Stimulated activated CD8-positive, alpha-beta memory T cell treated with anti-CD3 and anti-CD28 coated beads, Interleukin-12 subunit alpha, Interleukin-12 subunit beta, amount 100 ng/mL, for 4 hours (primary cell): ENCODE data around the gene PCNA.
"Not testable (repeated sequence)": the region's sequence is repeated elsewhere in the genome, so short reads cannot be mapped to it uniquely, and the experiment has no call there.

Experiments
- DNase-seq: peaks from one replicate; pipeline ENCODE4 v3.0.0-alpha.2; 2020; ENCODE audit warnings: low read depth

PCNA gene

DNA sequence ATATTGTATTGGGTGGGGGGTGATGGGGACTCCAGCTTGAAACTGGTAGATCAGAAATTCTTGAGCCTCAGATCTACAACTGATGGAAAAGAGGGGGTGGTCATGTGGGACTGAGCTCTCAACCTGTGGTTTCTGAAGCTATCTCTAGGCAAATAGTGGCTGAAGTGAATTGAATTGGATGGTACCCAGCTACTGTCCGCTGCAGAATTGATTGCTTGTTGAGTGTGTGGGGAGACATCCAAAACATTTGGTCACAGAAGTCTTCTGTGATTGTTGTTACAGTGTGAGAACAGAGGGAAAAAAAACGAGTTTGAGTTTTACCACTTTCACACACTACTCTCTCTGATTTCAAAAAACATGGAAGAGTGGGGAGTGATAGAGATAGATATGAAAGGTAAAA is 21.9 kb upstream of the PCNA start:
- DNase-seq, result no peak

DNA sequence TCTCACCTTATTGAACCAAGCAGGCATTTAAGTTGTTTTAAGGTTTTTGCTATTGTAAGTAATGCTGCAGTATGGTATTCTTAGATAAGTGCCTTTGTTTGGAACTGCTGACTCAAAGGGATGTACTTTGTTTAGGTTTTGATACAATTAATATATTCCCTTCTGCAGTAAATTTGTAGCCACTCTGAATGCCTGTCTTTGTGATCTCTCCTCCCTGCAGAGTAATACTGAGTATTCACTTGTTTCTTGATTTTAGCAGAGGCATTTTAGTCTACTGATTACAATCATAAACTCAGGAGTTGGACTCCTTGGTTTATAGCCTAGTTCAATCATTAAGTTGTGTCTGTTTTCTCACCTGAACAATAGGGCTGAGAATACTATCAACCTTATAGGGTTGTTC is 20.4 kb upstream of the PCNA start:
- no peak for DNase-seq

DNA sequence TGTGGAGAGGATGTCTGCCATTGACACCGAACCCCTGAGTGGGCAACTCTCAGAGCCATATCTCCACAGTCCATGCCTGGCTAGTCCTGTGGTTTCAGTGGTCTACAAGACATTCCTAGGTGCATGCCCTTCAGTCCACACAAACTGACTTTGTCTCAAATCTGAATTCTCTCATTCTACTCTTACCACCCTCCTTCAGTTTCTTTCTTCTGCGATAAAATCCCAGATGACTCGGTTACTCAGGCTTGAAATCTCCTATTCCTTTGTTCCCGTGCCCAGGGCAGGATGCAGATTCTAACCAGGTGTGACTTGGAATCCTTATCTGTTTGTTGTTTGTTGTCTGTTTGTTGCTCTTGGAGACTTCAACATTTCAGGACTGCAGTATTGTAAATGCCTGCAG is 16.3 kb upstream of the PCNA start:
- no peak for DNase-seq

DNA sequence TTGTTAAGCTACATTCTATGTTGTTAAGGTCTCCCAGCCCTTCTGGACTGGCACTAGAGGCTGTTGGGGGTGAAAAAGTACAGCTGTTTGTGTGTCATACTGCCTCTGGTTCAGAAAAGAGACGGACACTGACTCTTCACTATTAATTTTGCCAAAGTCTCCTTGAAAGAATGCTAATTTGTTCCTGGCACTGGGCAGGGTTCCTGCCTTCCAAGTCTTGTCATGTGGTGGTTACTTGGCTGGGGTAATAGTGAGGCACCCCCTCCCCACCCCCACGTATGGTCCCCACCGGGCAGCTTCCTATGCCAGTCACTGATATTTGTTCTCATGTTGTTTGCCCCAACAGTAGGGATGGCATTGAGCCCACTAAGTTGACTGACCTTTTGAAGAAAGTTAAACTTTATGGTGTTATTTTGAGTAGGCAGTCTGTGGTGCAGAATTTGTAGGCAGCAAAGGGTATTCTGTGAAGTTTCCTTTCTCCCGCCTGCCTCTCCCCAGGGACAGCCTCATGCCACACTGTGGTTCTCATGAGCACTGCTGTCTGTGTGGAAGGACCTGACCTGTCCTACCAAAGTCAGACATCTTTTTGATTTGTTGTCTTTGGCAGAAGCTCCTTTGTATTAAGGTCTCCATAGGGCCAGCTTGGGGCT is 15.7 kb upstream of the PCNA start:
- DNase-seq, result no peak

DNA sequence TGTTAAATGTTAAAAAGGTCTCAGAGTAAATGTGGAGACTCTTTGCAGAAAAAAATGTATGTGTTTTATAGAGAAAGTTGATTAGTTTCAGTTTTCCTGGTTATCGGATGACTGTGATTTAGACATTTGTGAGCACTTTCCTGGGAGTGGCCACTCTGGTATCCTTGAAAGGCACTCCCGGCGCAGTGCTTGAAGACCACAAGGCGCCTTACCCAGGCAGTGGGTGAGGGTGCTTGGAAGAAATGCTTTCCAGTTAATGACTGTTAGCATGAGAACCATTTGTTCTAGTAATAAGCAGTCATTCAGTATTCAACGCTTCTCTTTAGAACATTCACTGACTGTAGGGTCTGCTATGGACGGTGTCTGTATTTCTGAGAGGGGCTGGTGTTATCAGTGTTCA is 14.2 kb upstream of the PCNA start:
- DNase-seq, result no peak

DNA sequence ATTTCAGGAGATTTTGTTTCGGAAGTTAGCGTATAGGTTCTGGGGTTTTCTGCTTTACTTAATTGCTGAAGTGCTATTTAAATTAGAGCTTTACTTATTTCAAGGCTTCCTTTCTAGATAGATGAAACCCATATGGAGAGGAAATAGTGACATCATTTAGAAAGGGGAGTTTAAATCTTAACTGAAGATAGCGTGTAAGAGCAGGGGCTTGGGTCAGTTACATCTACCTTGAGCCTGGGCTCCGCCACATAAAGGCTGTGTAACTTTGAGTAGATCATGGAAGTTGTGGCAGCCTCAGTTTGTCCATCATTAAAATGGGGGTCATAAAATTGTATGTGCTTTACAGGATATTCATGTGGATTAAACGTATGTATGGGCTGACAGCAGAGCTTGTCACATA is 11.7 kb upstream of the PCNA start:
- DNase-seq, result no peak

DNA sequence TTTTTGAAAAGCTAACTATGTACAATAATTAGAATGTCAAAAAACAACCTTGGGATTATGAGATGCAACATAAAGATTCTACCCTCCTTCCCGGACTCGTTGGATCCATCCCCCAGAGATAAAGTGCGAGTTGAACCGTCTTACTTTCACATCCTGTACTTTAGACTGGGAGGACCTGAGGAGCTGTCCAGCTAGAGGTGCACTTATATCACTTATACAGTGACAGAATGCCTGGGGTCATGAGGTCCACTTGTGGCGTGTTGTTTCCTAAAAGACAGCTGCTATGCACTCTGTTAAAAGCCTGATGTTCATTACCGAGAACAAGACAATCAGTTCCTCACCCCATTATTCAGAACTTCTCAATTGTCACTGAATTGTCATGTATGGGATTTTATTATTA is 9.1 kb upstream of the PCNA start:
- no peak for DNase-seq

DNA sequence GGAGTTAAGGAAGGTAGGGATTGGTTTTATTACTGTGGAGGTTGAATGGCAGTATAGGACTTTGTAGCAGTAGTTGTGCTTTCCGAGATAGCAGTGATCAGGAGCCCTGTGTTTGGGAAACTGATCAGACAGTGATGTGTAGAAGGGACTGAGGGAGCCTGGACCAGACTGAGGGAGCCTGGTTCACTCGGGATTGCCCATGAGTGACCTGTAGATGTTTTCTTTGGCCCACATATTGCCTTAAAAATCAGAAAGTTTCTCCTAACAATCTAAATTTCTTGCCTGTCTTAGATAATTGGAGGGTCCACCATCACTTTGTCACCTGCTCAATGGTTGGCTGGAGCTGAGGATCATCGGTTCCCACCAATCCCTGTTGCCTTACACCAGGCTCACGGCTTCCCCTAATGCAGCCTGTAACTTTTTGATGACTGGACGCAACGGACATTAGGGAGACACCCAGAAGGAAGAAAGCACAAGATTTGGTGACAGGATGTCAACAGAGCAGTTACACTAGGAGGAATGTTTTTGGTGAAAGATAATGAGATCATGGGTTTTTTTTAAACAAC is 8.2 kb upstream of the PCNA start:
- DNase-seq, result no peak

DNA sequence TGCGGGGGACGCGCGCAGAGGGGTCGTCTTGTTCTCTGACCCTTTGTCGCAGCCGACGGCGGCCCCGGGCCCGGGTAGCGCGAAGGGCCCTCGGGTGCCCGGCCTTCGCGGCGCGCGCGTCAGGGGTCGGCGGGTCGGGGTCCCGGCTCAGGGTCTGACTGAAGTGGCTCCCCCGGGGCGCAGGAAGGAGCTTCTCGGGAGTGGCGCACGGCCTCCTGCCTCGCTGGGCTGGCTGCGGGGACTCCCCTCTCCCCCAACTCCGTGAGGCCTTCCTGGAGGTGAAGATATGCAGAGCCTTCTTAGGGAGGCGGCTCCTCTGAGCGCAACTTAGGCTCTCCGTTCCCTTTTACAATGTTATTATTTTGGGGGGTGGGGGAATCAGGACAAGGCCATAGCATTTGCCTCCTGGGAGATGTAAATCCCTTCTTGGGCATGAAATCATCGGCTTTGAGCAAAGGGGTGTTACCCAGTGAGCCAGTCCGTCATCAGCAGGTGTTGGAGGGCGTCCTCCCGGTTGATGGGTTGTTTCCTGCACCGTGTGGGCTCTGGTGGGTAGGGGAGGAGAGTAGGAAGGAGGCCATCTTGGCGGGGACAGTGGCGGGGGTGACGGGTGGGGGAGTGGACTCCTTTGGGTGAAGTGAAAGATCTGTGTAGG is 7.6 kb upstream of the PCNA start:
- peak; percentile 39 for DNase-seq

DNA sequence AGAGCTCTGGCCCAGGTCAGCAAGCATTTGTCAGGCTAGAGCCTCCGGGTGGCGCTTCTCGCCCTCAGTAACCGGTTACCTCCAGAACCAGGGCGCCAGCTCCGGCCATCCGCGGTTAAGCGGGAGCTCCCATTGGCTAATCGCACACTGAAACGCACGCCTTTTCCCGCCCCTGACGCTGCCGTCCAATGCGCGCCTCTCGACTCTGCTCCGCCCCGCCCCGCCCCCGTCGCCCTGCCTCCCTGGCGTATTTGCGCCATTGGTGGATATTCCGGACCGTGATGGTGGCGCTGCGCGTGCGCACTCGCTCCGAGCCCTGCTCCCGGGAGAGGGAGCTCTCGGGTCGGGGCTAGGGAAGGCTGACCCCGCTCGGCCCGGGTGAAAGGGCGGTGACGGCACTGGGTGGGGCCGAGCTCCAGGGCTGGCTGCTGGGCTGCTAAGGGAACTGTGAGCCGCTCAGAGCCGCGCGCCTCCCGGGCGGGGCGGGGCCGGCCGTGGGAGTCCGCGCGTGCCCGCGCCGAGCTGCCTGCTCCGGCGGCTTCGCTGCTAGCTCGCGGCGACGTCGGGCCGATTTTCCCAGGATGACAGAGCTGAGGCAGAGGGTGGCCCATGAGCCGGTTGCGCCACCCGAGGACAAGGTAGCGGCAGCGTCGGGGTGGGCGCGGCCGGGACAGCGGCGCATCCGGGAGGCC is 6.9 kb upstream of the PCNA start, which contains the start of gene CDS2:
Gene CDS2, plus strand, starts transcription at position 497 of the 692 bp plus-strand sequence. Its CDS starts 85 bp downstream, at position 582.
- peak; percentile 100 for DNase-seq

DNA sequence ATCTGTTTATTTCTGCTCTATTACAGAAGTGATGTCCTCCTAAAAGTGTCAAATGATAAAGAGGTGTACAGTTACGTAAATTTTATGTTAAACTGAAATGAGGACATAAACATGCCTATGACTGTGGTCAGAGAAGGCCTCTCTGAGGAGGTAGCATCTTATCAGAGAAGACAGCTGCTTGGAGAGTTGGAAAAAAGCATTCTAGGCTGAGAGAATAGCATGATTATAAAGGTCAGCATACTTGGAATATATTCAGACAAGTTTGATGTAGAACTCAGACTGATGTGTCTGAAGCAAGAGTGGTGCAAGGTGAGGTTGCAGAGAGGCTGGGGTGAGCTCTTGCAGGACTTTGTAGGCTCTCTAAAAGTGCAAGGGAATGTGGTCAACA is 3.1 kb upstream of the PCNA start:
- DNase-seq, result no peak

DNA sequence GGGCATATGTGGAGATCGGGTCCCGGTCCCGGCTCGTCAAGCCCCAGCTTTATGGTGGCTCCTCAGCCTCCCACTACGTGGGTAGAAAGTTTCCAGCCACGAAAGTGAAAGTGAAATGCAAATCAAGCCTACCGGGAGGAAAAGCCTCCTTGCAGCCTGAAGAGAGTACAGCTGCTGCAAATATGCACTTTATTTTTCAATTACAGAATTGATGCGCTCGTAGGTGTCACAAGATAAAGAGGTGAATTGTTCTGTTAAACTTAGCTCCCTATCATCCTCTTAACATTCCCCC is 373 bp upstream of the PCNA start:
- DNase-seq, result no peak

DNA sequence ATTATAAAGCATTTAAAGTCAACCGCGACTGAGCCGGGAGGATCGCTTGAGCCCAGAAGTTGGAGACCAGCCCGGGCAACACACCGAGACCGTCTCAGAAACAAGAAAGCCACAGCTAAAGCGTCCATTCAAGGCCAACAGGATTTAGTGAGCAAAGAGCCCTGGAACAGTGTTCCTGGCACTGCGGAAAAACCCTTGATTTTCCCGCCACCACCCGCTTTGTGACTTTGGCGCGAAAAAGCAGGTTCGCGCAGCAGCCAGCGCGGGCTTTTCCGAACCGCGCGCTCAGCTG is 669 bp downstream of the PCNA start:
- no peak for DNase-seq

DNA sequence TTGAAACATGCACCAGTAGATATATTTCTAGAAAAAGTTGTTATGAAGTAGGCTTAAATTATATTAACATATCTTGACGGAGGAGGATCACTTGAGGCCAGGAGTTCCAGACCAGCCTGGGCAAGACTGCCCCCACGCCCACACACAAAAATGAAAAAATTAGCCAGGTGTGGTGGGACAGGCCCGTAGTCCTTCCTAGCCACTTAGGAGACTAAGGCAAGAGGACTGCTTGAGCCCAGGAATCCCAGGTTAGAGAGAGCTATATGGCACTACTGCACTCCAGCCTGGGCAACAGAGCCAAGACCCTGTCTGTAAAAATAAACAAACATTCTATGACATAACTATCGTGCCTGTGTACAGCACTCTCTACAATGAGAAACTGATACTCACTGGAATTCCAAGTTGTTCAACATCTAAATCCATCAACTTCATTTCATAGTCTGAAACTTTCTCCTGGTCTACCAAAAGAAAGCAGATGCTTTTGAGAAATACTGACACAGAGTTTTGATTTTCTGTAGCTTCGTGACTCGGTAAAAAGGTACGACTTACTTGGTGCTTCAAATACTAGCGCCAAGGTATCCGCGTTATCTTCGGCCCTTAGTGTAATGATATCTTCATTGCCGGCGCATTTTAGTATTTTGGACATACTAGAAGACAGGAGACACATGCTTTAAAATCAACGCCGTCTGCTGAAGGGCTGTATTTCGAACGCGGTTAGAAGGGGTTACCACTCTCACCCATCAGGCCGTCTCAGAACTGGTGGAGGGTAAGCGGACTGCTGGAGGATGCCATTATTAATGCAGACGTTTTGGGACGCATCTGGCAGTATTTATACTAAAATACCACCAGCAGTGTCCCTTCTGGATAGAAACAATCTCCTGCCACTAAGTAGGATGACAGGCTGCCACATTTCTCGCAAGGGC is 1.3 kb downstream of the PCNA start:
- DNase-seq, result no peak

DNA sequence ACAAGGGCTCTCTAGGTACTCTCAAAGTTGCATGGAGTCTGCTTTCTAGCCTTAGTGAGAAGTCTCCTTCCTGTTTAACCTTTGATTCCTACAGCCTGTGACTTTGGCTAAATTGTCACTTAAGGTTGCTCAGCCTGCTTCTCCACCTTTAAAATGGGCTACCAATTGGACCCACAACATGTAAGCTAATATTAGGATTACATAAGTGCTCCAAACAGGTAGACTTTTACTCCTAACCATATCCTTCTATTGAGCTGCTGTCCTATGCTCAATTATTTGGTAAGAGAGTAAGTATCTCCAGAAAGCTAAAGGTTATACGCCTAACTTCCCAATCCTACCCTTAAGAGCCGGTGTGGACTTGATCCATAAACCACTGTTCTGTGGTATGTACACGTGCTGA is 2.9 kb downstream of the PCNA start:
- no peak for DNase-seq

DNA sequence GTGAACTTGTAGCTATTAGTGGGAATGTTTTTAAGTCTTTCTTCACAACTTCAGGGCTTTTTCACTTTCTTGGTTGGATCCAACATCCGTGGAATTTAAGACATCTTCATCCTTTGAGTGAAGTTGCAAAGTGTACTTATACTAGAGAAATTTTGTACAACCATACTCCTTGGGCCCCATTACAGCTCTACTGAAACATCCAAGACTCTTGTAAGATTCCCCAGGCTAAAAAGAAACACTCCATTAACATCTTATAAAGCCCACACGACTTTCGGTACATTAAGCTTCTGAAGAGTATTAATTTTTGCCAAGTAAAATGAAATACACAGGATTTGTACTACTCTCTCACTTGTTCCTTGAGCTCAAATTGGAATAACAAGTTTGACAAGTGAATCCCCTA is 5.4 kb downstream of the PCNA start:
- no peak for DNase-seq

DNA sequence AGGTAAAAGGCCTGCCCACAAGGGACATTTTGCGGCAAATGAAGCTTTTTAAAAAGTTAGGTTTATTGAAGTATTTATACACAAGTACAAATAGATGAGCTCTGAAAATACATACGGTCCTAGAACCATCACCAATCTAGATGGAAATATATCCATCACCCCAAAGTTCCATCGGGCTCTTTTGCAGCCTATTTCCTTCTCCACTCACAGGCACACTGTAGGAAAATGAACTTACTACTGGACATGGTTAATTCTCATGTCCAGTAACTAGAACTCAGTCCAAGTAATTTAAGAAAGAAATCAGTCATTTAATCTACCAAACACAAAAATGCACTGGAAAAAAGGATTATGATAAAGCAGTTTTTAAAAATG is 6.2 kb downstream of the PCNA start:
- DNase-seq, result no peak

DNA sequence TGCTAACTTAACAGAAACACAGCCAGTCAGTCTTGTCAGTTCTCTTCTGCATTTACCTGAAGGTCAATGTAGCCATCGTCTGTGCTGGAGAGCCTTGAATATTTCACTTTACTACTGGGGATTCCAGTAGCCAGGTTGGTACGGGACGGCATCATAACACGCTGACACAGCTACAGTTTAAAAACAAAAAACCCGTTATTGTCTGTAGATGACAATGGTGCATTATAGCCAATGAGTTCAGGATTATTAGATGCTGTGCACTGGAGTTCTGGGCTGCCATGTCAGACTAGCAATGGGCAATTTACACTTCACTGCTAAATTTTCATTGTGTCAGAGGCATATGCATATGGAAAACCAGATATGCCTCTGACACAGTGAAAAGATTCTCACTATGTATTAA is 10.5 kb downstream of the PCNA start:
- no peak for DNase-seq

DNA sequence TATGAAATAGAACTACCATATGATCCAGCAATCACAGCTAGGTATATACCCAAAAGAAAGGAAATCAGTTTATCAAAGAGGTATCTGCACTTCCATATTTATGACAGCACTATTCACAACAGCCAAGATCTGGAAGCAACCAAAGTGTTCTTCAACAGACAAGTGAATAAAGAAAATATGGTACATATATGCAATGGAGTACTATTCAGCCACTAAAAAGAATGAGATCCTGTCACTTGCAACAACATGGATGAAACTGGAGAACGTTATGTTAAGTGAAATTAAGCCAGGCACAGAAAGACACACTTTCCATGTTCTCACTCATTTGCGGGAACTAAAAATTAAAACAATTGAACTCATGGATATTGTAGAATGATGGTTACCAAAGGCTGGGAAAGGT is 15.3 kb downstream of the PCNA start:
- no peak for DNase-seq

DNA sequence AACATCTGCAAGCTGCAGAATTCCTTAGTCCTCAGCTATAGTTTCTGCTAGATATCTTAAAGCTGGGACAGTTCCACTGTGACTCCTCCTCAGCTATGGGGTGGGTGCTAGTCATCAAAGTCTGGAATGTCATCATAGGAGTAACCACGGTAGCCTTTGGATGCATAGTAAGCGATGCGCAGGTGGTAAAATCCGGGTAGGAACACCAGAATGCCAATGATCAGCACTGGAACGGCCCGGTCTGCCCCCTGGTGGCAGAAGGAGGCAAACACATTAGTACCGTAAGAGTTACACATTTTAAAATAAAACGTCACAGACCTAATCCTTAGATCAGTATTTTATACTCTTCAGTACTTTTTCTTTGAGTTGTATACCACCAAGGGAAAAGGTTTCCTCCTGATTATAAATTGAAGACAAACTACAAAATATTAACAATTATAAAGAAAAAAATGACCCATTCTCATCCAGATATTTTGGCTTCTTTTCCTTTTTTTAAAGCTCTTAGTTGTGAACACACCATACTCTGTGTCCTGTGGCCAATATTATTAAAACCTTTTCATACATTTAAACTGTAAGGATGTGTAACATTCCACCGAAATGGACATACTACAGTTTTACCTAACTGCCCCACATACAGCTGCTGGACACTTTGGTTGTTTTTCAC is 18.9 kb downstream of the PCNA start:
- peak; percentile 55 for DNase-seq

DNA sequence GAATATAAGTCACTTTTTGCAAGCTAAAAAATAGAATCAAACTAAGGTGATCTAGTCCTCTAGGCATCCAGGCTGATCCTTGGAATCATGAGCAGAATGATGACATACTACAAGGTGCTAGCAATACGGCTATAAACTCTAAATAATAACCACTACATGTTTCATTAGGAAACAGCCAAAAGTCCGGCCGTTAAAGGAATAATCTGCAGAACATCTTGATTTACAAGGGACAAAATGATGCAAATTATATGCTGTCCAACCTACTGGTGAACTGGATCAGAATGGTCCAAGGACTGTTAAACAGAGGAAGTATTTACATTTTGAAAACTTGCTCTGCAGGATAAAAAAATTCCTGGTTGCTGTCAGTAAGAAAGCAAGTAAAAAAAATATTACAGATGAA is 19.8 kb downstream of the PCNA start:
- not testable (repeated sequence) for DNase-seq

DNA sequence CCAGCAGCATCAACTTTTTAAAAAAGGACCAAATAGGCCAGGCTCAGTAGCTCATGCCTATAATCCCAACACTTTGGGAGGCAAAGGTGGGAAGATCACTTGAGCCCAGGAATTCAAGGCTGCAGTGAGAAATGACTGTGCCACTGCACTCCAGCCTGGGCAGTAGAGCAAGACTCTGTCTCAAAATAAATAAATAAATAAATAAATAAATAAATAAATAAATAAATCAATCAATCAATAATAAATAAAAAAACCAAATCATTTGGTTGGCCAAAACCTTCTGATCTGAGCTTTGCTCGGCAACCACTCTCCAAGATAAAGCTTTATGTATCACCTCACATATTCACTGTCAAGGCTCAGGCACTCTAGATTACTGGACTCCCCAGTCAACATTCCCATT is 20.7 kb downstream of the PCNA start:
- not testable (repeated sequence) for DNase-seq
